ENCODE measurements around the gene CRYBB3.

CRYBB3 gene

GRCh38 chr22:25205847-25206246, 6.2 kb downstream of the CRYBB3 start:
- Histone ChIP-seq H3K9me3 (ENCODE audit: control extremely low read depth in 1 of 5, control insufficient read depth in 4 of 5, insufficient read depth in 2 of 5, low read depth in 1 of 5, low read length in 4 of 5) (no peaks in the 10 kb centered on the region), H3K4me1 (ENCODE audit: control extremely low read depth in 1 of 4, control insufficient read depth in 4 of 4, insufficient read depth in 4 of 4, low read length in 3 of 4) (no peaks in the 10 kb centered on the region), H3K27ac (ENCODE audit: insufficient read depth in 1 of 2, low read depth in 1 of 2, low read length in 2 of 2, poor library complexity in 1 of 2, severe bottlenecking in 2 of 2) (no peak overlapping the region), H3K36me3 (ENCODE audit: control insufficient read depth in 4 of 4, insufficient read depth in 4 of 4, low read length in 3 of 4) (no peaks in the 10 kb centered on the region), H3K4me3 (ENCODE audit: control insufficient read depth in 1 of 7, extremely low read depth in 1 of 7, insufficient read depth in 4 of 7, low read depth in 2 of 7, low read length in 6 of 7) (no peak overlapping the region), H3K27me3 (replicated peaks in 2 of 5; ENCODE audit: control insufficient read depth in 4 of 5, insufficient read depth in 5 of 5, low read length in 4 of 5) (no peaks in the 10 kb centered on the region)
- no peak for DNase-seq
- no CpG with 5 or more reads among the region's 1 CpG for WGBS (ENCODE audit: insufficient coverage)
- CTCF ChIA-PET, result no interaction called here
- POLR2A ChIA-PET, result no interaction called here

- Histone ChIP-seq H3K9me3 (ENCODE audit: control extremely low read depth in 1 of 5, control insufficient read depth in 4 of 5, insufficient read depth in 2 of 5, low read depth in 1 of 5, low read length in 4 of 5) (no peaks in the 10 kb centered on the region), H3K27me3 (replicated peaks in 2 of 5; ENCODE audit: control insufficient read depth in 4 of 5, insufficient read depth in 5 of 5, low read length in 4 of 5) (no peaks in the 10 kb centered on the region), H3K4me3 (ENCODE audit: control insufficient read depth in 1 of 7, extremely low read depth in 1 of 7, insufficient read depth in 4 of 7, low read depth in 2 of 7, low read length in 6 of 7) (no peak overlapping the region), H3K4me1 (ENCODE audit: control extremely low read depth in 1 of 4, control insufficient read depth in 4 of 4, insufficient read depth in 4 of 4, low read length in 3 of 4) (no peaks in the 10 kb centered on the region), H3K36me3 (ENCODE audit: control insufficient read depth in 4 of 4, insufficient read depth in 4 of 4, low read length in 3 of 4) (no peaks in the 10 kb centered on the region), H3K27ac (ENCODE audit: insufficient read depth in 1 of 2, low read depth in 1 of 2, low read length in 2 of 2, poor library complexity in 1 of 2, severe bottlenecking in 2 of 2) (no peak overlapping the region)
- WGBS (ENCODE audit: insufficient coverage), result 96% methylated on average over 18 of the region's 21 CpGs
- no peak for DNase-seq
- ChIA-PET POLR2A (no interaction called here), CTCF (no interaction called here)
Measured at GRCh38 chr22:25206998-25207397, 7.3 kb downstream of the CRYBB3 start.

GRCh38 chr22:25207553-25208157, 8.0 kb downstream of the CRYBB3 start:
- Histone ChIP-seq H3K9me3 (ENCODE audit: control extremely low read depth in 1 of 5, control insufficient read depth in 4 of 5, insufficient read depth in 2 of 5, low read depth in 1 of 5, low read length in 4 of 5) (no peaks in the 10 kb centered on the region), H3K4me1 (ENCODE audit: control extremely low read depth in 1 of 4, control insufficient read depth in 4 of 4, insufficient read depth in 4 of 4, low read length in 3 of 4) (no peaks in the 10 kb centered on the region), H3K27me3 (replicated peaks in 2 of 5; ENCODE audit: control insufficient read depth in 4 of 5, insufficient read depth in 5 of 5, low read length in 4 of 5) (peaks cover 0 to 5% (median 0%) of the 10 kb centered on the region in 5 experiments), H3K4me3 (ENCODE audit: control insufficient read depth in 1 of 7, extremely low read depth in 1 of 7, insufficient read depth in 4 of 7, low read depth in 2 of 7, low read length in 6 of 7) (no peak overlapping the region), H3K27ac (ENCODE audit: insufficient read depth in 1 of 2, low read depth in 1 of 2, low read length in 2 of 2, poor library complexity in 1 of 2, severe bottlenecking in 2 of 2) (no peak overlapping the region), H3K36me3 (ENCODE audit: control insufficient read depth in 4 of 4, insufficient read depth in 4 of 4, low read length in 3 of 4) (no peaks in the 10 kb centered on the region)
- CTCF ChIA-PET, result no interaction called here
- 100% methylated on average over 1 of the region's 2 CpGs for WGBS (ENCODE audit: insufficient coverage)
- no peak for DNase-seq
- POLR2A ChIA-PET, result no interaction called here

GRCh38 chr22:25208328-25208727, 8.7 kb downstream of the CRYBB3 start:
- POLR2A ChIA-PET, result no interaction called here
- H3K27me3 ChIP-seq (replicated peaks in 2 of 5; ENCODE audit: control insufficient read depth in 4 of 5, insufficient read depth in 5 of 5, low read length in 4 of 5), result peaks cover 0 to 5% (median 0%) of the 10 kb centered on the region in 5 experiments
- CTCF ChIA-PET, result no interaction called here
- no peak overlapping the region for H3K27ac ChIP-seq (ENCODE audit: insufficient read depth in 1 of 2, low read depth in 1 of 2, low read length in 2 of 2, poor library complexity in 1 of 2, severe bottlenecking in 2 of 2)
- H3K4me1 ChIP-seq (ENCODE audit: control extremely low read depth in 1 of 4, control insufficient read depth in 4 of 4, insufficient read depth in 4 of 4, low read length in 3 of 4), result no peaks in the 10 kb centered on the region
- no peaks in the 10 kb centered on the region for H3K36me3 ChIP-seq (ENCODE audit: control insufficient read depth in 4 of 4, insufficient read depth in 4 of 4, low read length in 3 of 4)
- DNase-seq, result no peak
- H3K9me3 ChIP-seq (ENCODE audit: control extremely low read depth in 1 of 5, control insufficient read depth in 4 of 5, insufficient read depth in 2 of 5, low read depth in 1 of 5, low read length in 4 of 5), result peaks cover 0 to 2% (median 0%) of the 10 kb centered on the region in 5 experiments
- 94% methylated on average over 2 of the region's 2 CpGs for WGBS (ENCODE audit: insufficient coverage)
- no peak overlapping the region for H3K4me3 ChIP-seq (ENCODE audit: control insufficient read depth in 1 of 7, extremely low read depth in 1 of 7, insufficient read depth in 4 of 7, low read depth in 2 of 7, low read length in 6 of 7)

GRCh38 chr22:25208743-25209505, 9.3 kb downstream of the CRYBB3 start:
- peaks cover 0 to 5% (median 0%) of the 10 kb centered on the region in 5 experiments for H3K27me3 ChIP-seq (replicated peaks in 2 of 5; ENCODE audit: control insufficient read depth in 4 of 5, insufficient read depth in 5 of 5, low read length in 4 of 5)
- CTCF ChIA-PET, result no interaction called here
- H3K9me3 ChIP-seq (ENCODE audit: control extremely low read depth in 1 of 5, control insufficient read depth in 4 of 5, insufficient read depth in 2 of 5, low read depth in 1 of 5, low read length in 4 of 5), result peaks cover 0 to 3% (median 0%) of the 10 kb centered on the region in 5 experiments
- POLR2A ChIA-PET, result no interaction called here
- WGBS (ENCODE audit: insufficient coverage), result 96% methylated on average over 12 of the region's 17 CpGs
- no peaks in the 10 kb centered on the region for H3K36me3 ChIP-seq (ENCODE audit: control insufficient read depth in 4 of 4, insufficient read depth in 4 of 4, low read length in 3 of 4)
- H3K27ac ChIP-seq (ENCODE audit: insufficient read depth in 1 of 2, low read depth in 1 of 2, low read length in 2 of 2, poor library complexity in 1 of 2, severe bottlenecking in 2 of 2), result no peak overlapping the region
- H3K4me3 ChIP-seq (ENCODE audit: control insufficient read depth in 1 of 7, extremely low read depth in 1 of 7, insufficient read depth in 4 of 7, low read depth in 2 of 7, low read length in 6 of 7), result no peak overlapping the region
- DNase-seq, result peak in 1 of 3 donors; percentile 3
- no peaks in the 10 kb centered on the region for H3K4me1 ChIP-seq (ENCODE audit: control extremely low read depth in 1 of 4, control insufficient read depth in 4 of 4, insufficient read depth in 4 of 4, low read length in 3 of 4)

GRCh38 chr22:25210793-25211192, 11.1 kb downstream of the CRYBB3 start:
- Histone ChIP-seq H3K9me3 (ENCODE audit: control extremely low read depth in 1 of 5, control insufficient read depth in 4 of 5, insufficient read depth in 2 of 5, low read depth in 1 of 5, low read length in 4 of 5) (peaks cover 0 to 3% (median 0%) of the 10 kb centered on the region in 5 experiments), H3K4me1 (ENCODE audit: control extremely low read depth in 1 of 4, control insufficient read depth in 4 of 4, insufficient read depth in 4 of 4, low read length in 3 of 4) (no peaks in the 10 kb centered on the region), H3K27ac (ENCODE audit: insufficient read depth in 1 of 2, low read depth in 1 of 2, low read length in 2 of 2, poor library complexity in 1 of 2, severe bottlenecking in 2 of 2) (no peak overlapping the region), H3K4me3 (ENCODE audit: control insufficient read depth in 1 of 7, extremely low read depth in 1 of 7, insufficient read depth in 4 of 7, low read depth in 2 of 7, low read length in 6 of 7) (no peak overlapping the region), H3K27me3 (replicated peaks in 2 of 5; ENCODE audit: control insufficient read depth in 4 of 5, insufficient read depth in 5 of 5, low read length in 4 of 5) (peaks cover 0 to 5% (median 0%) of the 10 kb centered on the region in 5 experiments), H3K36me3 (ENCODE audit: control insufficient read depth in 4 of 4, insufficient read depth in 4 of 4, low read length in 3 of 4) (no peaks in the 10 kb centered on the region)
- ChIA-PET CTCF (interaction anchor here (3.6 kb wide), 1 partner anchor 9 kb away, joined by 13 read pairs; no protein-coding TSS in a partner anchor), POLR2A (no interaction called here)
- no peak for DNase-seq
- WGBS (ENCODE audit: insufficient coverage), result 100% methylated on average over 2 of the region's 3 CpGs

- H3K27ac ChIP-seq (ENCODE audit: insufficient read depth in 1 of 2, low read depth in 1 of 2, low read length in 2 of 2, poor library complexity in 1 of 2, severe bottlenecking in 2 of 2), result no peak overlapping the region
- no peaks in the 10 kb centered on the region for H3K4me1 ChIP-seq (ENCODE audit: control extremely low read depth in 1 of 4, control insufficient read depth in 4 of 4, insufficient read depth in 4 of 4, low read length in 3 of 4)
- peaks cover 0 to 3% (median 0%) of the 10 kb centered on the region in 5 experiments for H3K9me3 ChIP-seq (ENCODE audit: control extremely low read depth in 1 of 5, control insufficient read depth in 4 of 5, insufficient read depth in 2 of 5, low read depth in 1 of 5, low read length in 4 of 5)
- ChIA-PET POLR2A (no interaction called here), CTCF (interaction anchor here (1.0 to 3.6 kb wide), 2 partner anchors 9 to 11 kb away, joined by 3 to 13 read pairs; no protein-coding TSS in a partner anchor)
- H3K4me3 ChIP-seq (ENCODE audit: control insufficient read depth in 1 of 7, extremely low read depth in 1 of 7, insufficient read depth in 4 of 7, low read depth in 2 of 7, low read length in 6 of 7), result no peak overlapping the region
- no peaks in the 10 kb centered on the region for H3K36me3 ChIP-seq (ENCODE audit: control insufficient read depth in 4 of 4, insufficient read depth in 4 of 4, low read length in 3 of 4)
- no peak for DNase-seq
- WGBS (ENCODE audit: insufficient coverage), result no CpG with 5 or more reads among the region's 3 CpGs
- peaks cover 0 to 5% (median 0%) of the 10 kb centered on the region in 5 experiments for H3K27me3 ChIP-seq (replicated peaks in 2 of 5; ENCODE audit: control insufficient read depth in 4 of 5, insufficient read depth in 5 of 5, low read length in 4 of 5)
Measured at GRCh38 chr22:25212337-25212736, 12.7 kb downstream of the CRYBB3 start.
